Heart left ventricle (tissue), 16 donors: Measurements from ENCODE around the gene FSHR. TPM values are rescaled to one million over a fixed set of nuclear protein-coding genes. Genes with fewer than 3 reads are reported as not detected.

Source experiments
- ATAC-seq, 4 donors: fragments of 200-7000 bp; cut with Tn5 transposase; one replicate each; pipeline ENCODE4 v1.9.1; 2020 to 2022; ENCODE audit warnings: moderate library complexity in 4 of 4, mild to moderate bottlenecking in 3 of 4, moderate number of reproducible peaks in 1 of 4
- DNase-seq, 5 donors: peaks; one replicate each; pipeline ENCODE4 v3.0.0-alpha.2; 2020
- H3K27ac ChIP-seq, 12 donors: fragments of 200-600 bp; sonication (generic) in 4 of 12; one replicate each; pipeline versions ENCODE4 v1.5.0 to v1.8.0; 2016 to 2022; ENCODE audit warnings: mild to moderate bottlenecking in 2 of 12
- H3K27me3 ChIP-seq, 9 donors: fragments of 200-600 bp; sonication (generic) in 2 of 9; one replicate each; pipeline versions ENCODE4 v1.5.1 to v1.8.0; 2016 to 2022; ENCODE audit warnings: mild to moderate bottlenecking in 3 of 9
- H3K36me3 ChIP-seq, 9 donors: fragments of 200-600 bp; sonication (generic) in 2 of 9; one replicate each; pipeline versions ENCODE4 v1.5.0 to v1.8.0; 2018 to 2022; ENCODE audit warnings: mild to moderate bottlenecking in 2 of 9
- H3K4me1 ChIP-seq, 12 donors: fragments of 200-600 bp; sonication (generic) in 4 of 12; one replicate each; pipeline versions ENCODE4 v1.5.0 to v1.8.0; 2016 to 2022; ENCODE audit warnings: mild to moderate bottlenecking in 3 of 12
- H3K4me3 ChIP-seq, 12 donors: fragments of 200-600 bp; sonication (generic) in 4 of 12; one replicate each; pipeline versions ENCODE4 v1.5.0 to v1.8.0; 2017 to 2022; ENCODE audit warnings: mild to moderate bottlenecking in 9 of 12, moderate library complexity in 4 of 12
- H3K9me3 ChIP-seq, 12 donors: fragments of 200-600 bp; sonication (generic) in 4 of 12; one replicate each; pipeline versions ENCODE4 v1.5.0 to v1.8.0; 2016 to 2022; ENCODE audit warnings: mild to moderate bottlenecking in 1 of 12
- CTCF ChIP-seq, 12 donors: fragments of 200-600 bp; sonication (generic) in 4 of 12; IDR thresholded peaks; one replicate each; pipeline versions ENCODE4 v1.5.0 to v1.8.0; 2018 to 2022; ENCODE audit warnings: antibody characterized with exemption in 12 of 12, mild to moderate bottlenecking in 5 of 12
- POLR2A ChIP-seq, 2 donors: fragments of 450-650 bp; IDR thresholded peaks; one replicate each; pipeline ENCODE4 v1.6.1; 2017; ENCODE audit warnings: antibody characterized with exemption in 2 of 2, mild to moderate bottlenecking in 2 of 2, moderate library complexity in 2 of 2
- WGBS, 4 donors: extraction: QIAGEN DNeasy Blood & Tissue Kit in 2 of 4; methylation state at CpG; one replicate each; pipeline versions ENCODE4 v1.1.5 to v1.1.7; 2013 to 2018; 5-methylcytosine and 5-hydroxymethylcytosine counted together
- intact Hi-C, 10 donors: fragments of 100-400 bp; cut with DNase I; formaldehyde crosslinking; loops; one replicate each; pipeline versions ENCODE4 v1.11.1 to v1.14.2; 2022
- polyA plus RNA-seq, 2 donors: library from polyadenylated mRNA; stranded (reverse); fragments of 200-250 nt; gene quantifications; one replicate each; pipeline ENCODE4 v1.2.3, GENCODE V29; 2013
- total RNA-seq, 9 donors: library from RNA; depleted of rRNA in 2 of 9; stranded (reverse); fragments of >200 nt in 2 of 9; fragmentation: NEBNext Ultra II Directional in 3 of 9; extraction: Animal tissue kit (Norgen Biotek cat#: 25700) in 3 of 9; gene quantifications; one replicate each; pipeline versions ENCODE4 v1.1.0 to v1.2.4, GENCODE V29; 2016 to 2023
- donor health status: ischemic (EF 13 %, LVEDD 7.1; RV severe dilation, severe dysfunction).
- donor health status: healthy with polysubstance abuse.
- donor health status: DM: no; HTN: yes; CAD: no.
- donor health status: DM: no; HTN: no; CAD: no.
- donor health status: ischemic (EF 25% LVEDD 6.9; RV normal size, moderate dysfunction).
- donor health status: ischemic (EF 25% LVEDD 5.7; RV mildly dilated, moderate dysfunction).
- donor health status: healthy.
- donor health status: DM: yes; HTN: yes; CAD: no.
- donor health status: ischemic (EF 35%, LVEDD 5.7; RV mildly dilated, moderate dysfunction).
- donor health status: nonischemic (EF 11% LVEDD 7.7; RV severe dilation, severe dysfunction).
- donor health status: DM: yes; HTN: yes; CAD: no.
- donor health status: PGD.
- donor health status: ischemic (EF 29% LVEDD 5.4; RV normal size, mild dysfunction).
- donor health status: nonischemic (EF 23%, LVEDD 6.1; RV moderate dilation, normal function).

The FSHR gene
- total and polyA plus RNA-seq, 11 donors = 0.19 to 0.75 (median 0.39) TPM; not detected in 5

GRCh38 chr2:49068613-49069012 is 85.7 kb downstream of the FSHR start:
- no peaks in the 10 kb centered on the region for H3K4me1 ChIP-seq
- no peaks in the 10 kb centered on the region for H3K27me3 ChIP-seq
- DNase-seq = no peak
- no peak for TF ChIP-seq POLR2A (IDR thresholded peaks at IDR 0.05)
- no peak for TF ChIP-seq CTCF (IDR thresholded peaks at IDR 0.05)
- peaks cover 0 to 10% (median 3%) of the 10 kb centered on the region in 12 donors for H3K9me3 ChIP-seq
- no peak overlapping the region for H3K4me3 ChIP-seq
- H3K27ac ChIP-seq = no peak overlapping the region
- ATAC-seq = no peak
- H3K36me3 ChIP-seq = no peaks in the 10 kb centered on the region
- intact Hi-C loops = no loop called here

- no peak overlapping the region for H3K4me3 ChIP-seq
- intact Hi-C loops = no loop called here
- H3K9me3 ChIP-seq = peaks cover 0 to 4% (median 0%) of the 10 kb centered on the region in 12 donors
- no peaks in the 10 kb centered on the region for H3K4me1 ChIP-seq
- H3K27ac ChIP-seq = no peak overlapping the region
- DNase-seq (no peak), ATAC-seq (no peak)
- TF ChIP-seq CTCF (IDR thresholded peaks at IDR 0.05) = no peak
- no peak for TF ChIP-seq POLR2A (IDR thresholded peaks at IDR 0.05)
- 50 to 67% (median 60%) methylated on average over 2 of the region's 2 CpGs for WGBS, 4 donors
- H3K36me3 ChIP-seq = no peaks in the 10 kb centered on the region
- no peaks in the 10 kb centered on the region for H3K27me3 ChIP-seq
Observed at GRCh38 chr2:49067971-49068370, 86.3 kb downstream of the FSHR start.

GRCh38 chr2:49053156-49053555 is 101.2 kb downstream of the FSHR start:
- intact Hi-C loops = no loop called here
- Histone ChIP-seq H3K27ac (no peak overlapping the region), H3K27me3 (no peaks in the 10 kb centered on the region), H3K36me3 (no peaks in the 10 kb centered on the region), H3K4me3 (no peak overlapping the region), H3K9me3 (peaks cover 0 to 32% (median 6%) of the 10 kb centered on the region in 12 donors), H3K4me1 (no peaks in the 10 kb centered on the region)
- TF ChIP-seq CTCF (IDR thresholded peaks at IDR 0.05) (no peak), POLR2A (IDR thresholded peaks at IDR 0.05) (no peak)
- 38 to 91% (median 75%) methylated on average over 2 of the region's 2 CpGs for WGBS, 4 donors
- ATAC-seq (no peak), DNase-seq (no peak)

GRCh38 chr2:49050265-49050664 is 104.0 kb downstream of the FSHR start:
- Histone ChIP-seq H3K9me3 (peaks cover 0 to 9% (median under 1%) of the 10 kb centered on the region in 12 donors), H3K36me3 (no peaks in the 10 kb centered on the region), H3K27me3 (no peaks in the 10 kb centered on the region), H3K27ac (no peak overlapping the region), H3K4me3 (no peak overlapping the region), H3K4me1 (no peaks in the 10 kb centered on the region)
- no peak for DNase-seq
- no peak for TF ChIP-seq POLR2A (IDR thresholded peaks at IDR 0.05)
- no peak for TF ChIP-seq CTCF (IDR thresholded peaks at IDR 0.05)
- ATAC-seq = no peak
- intact Hi-C loops = no loop called here
